ENCODE data around the gene MRPL21. TPM values are rescaled to one million over a fixed set of nuclear protein-coding genes. Genes with fewer than 3 reads are reported as not detected.

MRPL21 gene
- total and polyA plus RNA-seq, 3 experiments from 2014 or later: 96.3 to 104 (median 101) TPM

DNA sequence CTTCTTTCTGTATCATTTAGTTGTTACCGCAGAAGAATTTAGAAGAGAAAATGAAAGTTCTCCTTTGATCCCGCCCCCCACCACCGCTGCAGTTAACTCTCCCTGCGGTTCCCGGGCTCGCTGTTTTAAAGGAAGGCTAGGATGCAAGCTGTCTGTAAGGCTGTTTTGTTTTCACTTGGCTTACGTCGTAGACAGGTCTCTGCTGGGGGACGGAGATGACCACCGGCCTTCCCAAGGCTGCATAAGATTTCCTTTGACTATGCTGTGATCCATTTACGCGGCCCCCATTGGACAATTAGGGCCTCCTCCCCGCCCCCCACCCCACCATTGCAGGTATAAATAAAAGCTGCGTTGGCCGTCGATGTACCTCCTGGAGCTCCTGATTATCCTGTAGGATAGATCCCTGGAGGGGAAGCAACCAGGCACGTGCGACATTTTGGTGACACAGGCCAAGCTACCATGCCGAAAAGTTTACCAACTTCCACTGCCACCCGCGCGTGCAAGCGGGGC lies 60.5 kb downstream of the MRPL21 start:
- no peaks in the 10 kb centered on the region for H3K36me3 ChIP-seq (ENCODE audit: insufficient read depth, low read length)
- H3K27ac ChIP-seq (ENCODE audit: low read depth, low read length): peak overlapping the region; percentile 27
- H3K36me3 Mint-ChIP-seq: peaks cover 0 to 8% (median 0%) of the 10 kb centered on the region in 3 donors
- H3K4me3 ChIP-seq (ENCODE audit: low read length): peak overlapping the region; percentile 76
- DNase-seq: peak; percentile 42 to 71 (median 56)
- no peaks in the 10 kb centered on the region for H3K9me3 ChIP-seq (ENCODE audit: low read length)
- H3K4me1 Mint-ChIP-seq: peaks cover 34 to 48% (median 46%) of the 10 kb centered on the region in 3 donors
- H3K27me3 ChIP-seq (ENCODE audit: insufficient read depth, low read length, poor library complexity, severe bottlenecking): no peaks in the 10 kb centered on the region
- CTCF ChIA-PET: interaction anchor here (0.6 to 3.5 kb wide), 20 partner anchors 10 to 227 kb away, joined by 3 to 37 read pairs (median 4); partner anchors contain the start of genes IGHMBP2, MRPL21 and TESMIN
- H3K27ac Mint-ChIP-seq: peak overlapping the region; percentile 80 to 97 (median 90)
- POLR2A ChIA-PET: interaction anchor here (0.6 to 1.8 kb wide), 6 partner anchors 10 to 382 kb away, joined by 4 to 8 read pairs (median 6); partner anchors contain the start of gene TPCN2
- peaks cover 35% of the 10 kb centered on the region for H3K4me1 ChIP-seq (ENCODE audit: insufficient read depth, low read length)
- no peaks in the 10 kb centered on the region for H3K9me3 Mint-ChIP-seq
- peaks cover 0 to 3% of the 10 kb centered on the region in 2 donors for H3K27me3 Mint-ChIP-seq
- peak overlapping the region; percentile 81 to 98 (median 93) for H3K4me3 Mint-ChIP-seq

- no peaks in the 10 kb centered on the region for H3K9me3 Mint-ChIP-seq
- peaks cover 39 to 54% (median 52%) of the 10 kb centered on the region in 3 donors for H3K4me1 Mint-ChIP-seq
- Histone ChIP-seq H3K9me3 (ENCODE audit: low read length) (no peaks in the 10 kb centered on the region), H3K27ac (ENCODE audit: low read depth, low read length) (peak overlapping the region; percentile 27), H3K4me1 (ENCODE audit: insufficient read depth, low read length) (peaks cover 41% of the 10 kb centered on the region), H3K36me3 (ENCODE audit: insufficient read depth, low read length) (no peaks in the 10 kb centered on the region), H3K27me3 (ENCODE audit: insufficient read depth, low read length, poor library complexity, severe bottlenecking) (no peaks in the 10 kb centered on the region), H3K4me3 (ENCODE audit: low read length) (peak overlapping the region; percentile 76)
- peak overlapping the region; percentile 81 to 98 (median 93) for H3K4me3 Mint-ChIP-seq
- H3K36me3 Mint-ChIP-seq: peaks cover 0 to 8% (median 0%) of the 10 kb centered on the region in 3 donors
- ChIA-PET POLR2A (interaction anchor here (0.6 to 1.8 kb wide), 5 partner anchors 17 to 382 kb away, joined by 4 to 8 read pairs (median 5); partner anchors contain the start of gene TPCN2), CTCF (interaction anchor here (0.6 to 3.5 kb wide), 14 partner anchors 9 to 633 kb away, joined by 3 to 37 read pairs (median 6); partner anchors contain the start of genes IGHMBP2 and MRPL21)
- no peak for DNase-seq
- peaks cover 0 to 3% of the 10 kb centered on the region in 2 donors for H3K27me3 Mint-ChIP-seq
- peak overlapping the region; percentile 76 to 97 (median 94) for H3K27ac Mint-ChIP-seq
Measured at GRCh38 chr11:68842427-68843051, 61.1 kb downstream of the MRPL21 start.

DNA sequence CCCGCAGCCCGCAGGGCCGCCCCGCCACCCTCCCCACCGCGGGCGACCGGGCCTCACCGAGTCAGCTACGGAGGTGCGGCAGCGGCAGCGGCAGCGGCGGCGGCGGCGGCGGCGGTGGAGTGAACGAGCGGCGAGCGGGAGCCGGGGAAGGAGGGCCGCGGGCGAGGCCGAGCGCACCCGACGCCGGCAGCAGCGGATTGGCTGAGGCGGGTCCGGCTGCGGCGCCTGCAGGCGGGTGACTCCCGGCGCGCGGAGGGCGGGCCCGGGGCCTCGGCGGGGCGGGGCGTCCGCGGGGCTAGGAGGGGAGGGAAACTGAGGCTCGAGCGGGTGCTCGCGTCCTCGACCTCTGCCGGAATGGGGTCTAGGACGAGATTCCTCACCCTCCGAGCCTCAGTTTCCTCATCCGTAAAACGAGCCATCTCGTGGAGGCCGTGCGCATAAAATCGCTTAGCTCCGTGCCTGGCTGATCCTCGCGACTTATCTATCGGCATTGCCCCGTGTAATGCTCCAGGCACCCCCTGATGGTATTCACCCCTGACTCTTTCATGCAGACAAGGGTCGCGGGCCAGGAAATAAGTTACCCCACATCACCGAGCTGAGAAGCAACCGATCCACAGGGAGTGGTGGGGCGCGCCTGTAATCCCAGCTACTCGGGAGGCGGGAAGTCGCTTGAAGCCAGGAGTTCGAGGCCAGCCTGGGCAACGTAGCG lies 61.8 kb downstream of the MRPL21 start, which contains the start of gene CPT1A:
TSS of gene CPT1A (minus strand) at position 199 of the 709 bp plus-strand sequence. CDS start 26,442 bp downstream, outside the sequence.
- peak; percentile 65 to 76 (median 69) for DNase-seq
- no peaks in the 10 kb centered on the region for H3K9me3 Mint-ChIP-seq
- H3K4me1 Mint-ChIP-seq: peaks cover 42 to 61% (median 59%) of the 10 kb centered on the region in 3 donors
- Histone ChIP-seq H3K27ac (ENCODE audit: low read depth, low read length) (peak within 1 kb of the TSS; percentile 41), H3K4me1 (ENCODE audit: insufficient read depth, low read length) (peaks cover 48% of the 10 kb centered on the region), H3K4me3 (ENCODE audit: low read length) (peak within 1 kb of the TSS; percentile 76), H3K9me3 (ENCODE audit: low read length) (no peaks in the 10 kb centered on the region), H3K36me3 (ENCODE audit: insufficient read depth, low read length) (no peaks in the 10 kb centered on the region), H3K27me3 (ENCODE audit: insufficient read depth, low read length, poor library complexity, severe bottlenecking) (no peaks in the 10 kb centered on the region)
- H3K36me3 Mint-ChIP-seq: peaks cover 0 to 8% (median 0%) of the 10 kb centered on the region in 3 donors
- H3K27ac Mint-ChIP-seq: peak within 1 kb of the TSS; percentile 76 to 99 (median 94)
- H3K4me3 Mint-ChIP-seq: peak within 1 kb of the TSS; percentile 88 to 98 (median 93)
- peaks cover 0 to 3% of the 10 kb centered on the region in 2 donors for H3K27me3 Mint-ChIP-seq
- CTCF ChIA-PET: interaction anchor here (0.8 to 3.5 kb wide), 6 partner anchors 12 to 632 kb away, joined by 3 to 37 read pairs (median 14); no protein-coding TSS in a partner anchor
- POLR2A ChIA-PET: interaction anchor here (1.1 to 1.8 kb wide), 2 partner anchors 16 to 92 kb away, joined by 4 to 8 read pairs; no protein-coding TSS in a partner anchor

Other genes starting within 250 kb of the MRPL21 start
- 1 to 10 TPM; 1.7 to 2.0 TPM for gene GAL, start 219.3 kb downstream of the MRPL21 start, total RNA-seq
- not detected for gene GAL, start 219.3 kb downstream of the MRPL21 start, polyA plus RNA-seq
- 1 to 10 TPM; 1.3 TPM for gene TESMIN, start 152.3 kb downstream of the MRPL21 start, total RNA-seq
- gene TESMIN, start 152.3 kb downstream of the MRPL21 start, polyA plus RNA-seq: 3.2 TPM
- 10 to 100 TPM; 25.6 to 27.4 TPM for gene CPT1A, start 61.9 kb downstream of the MRPL21 start, total RNA-seq
- gene CPT1A, start 61.9 kb downstream of the MRPL21 start, polyA plus RNA-seq: 9.8 TPM
- 10 to 100 TPM; 25.7 to 27.8 TPM for gene IGHMBP2, start 59 bp upstream of the MRPL21 start, total RNA-seq
- gene IGHMBP2, start 59 bp upstream of the MRPL21 start, polyA plus RNA-seq: 9.9 TPM
- not detected for gene MRGPRD, start 77.2 kb upstream of the MRPL21 start, total RNA-seq
- not detected for gene MRGPRD, start 77.2 kb upstream of the MRPL21 start, polyA plus RNA-seq
- gene MRGPRF, start 109.4 kb upstream of the MRPL21 start, total RNA-seq: not detected
- gene MRGPRF, start 109.4 kb upstream of the MRPL21 start, polyA plus RNA-seq: not detected
- 10 to 100 TPM; 12.3 to 12.9 TPM for gene TPCN2, start 145.1 kb upstream of the MRPL21 start, total RNA-seq
- gene TPCN2, start 145.1 kb upstream of the MRPL21 start, polyA plus RNA-seq: 4.0 TPM